HG03469 (cell line): ENCODE data around the gene CRLF1.

Source experiments
- ATAC-seq: cut with Tn5 transposase; IDR thresholded peaks from one replicate; pipeline ENCODE4 v1.9.1; 2021; ENCODE audit warnings: mild to moderate bottlenecking, moderate library complexity, moderate number of reproducible peaks; ENCODE audit not compliant: unreplicated experiment

CRLF1 gene

DNA sequence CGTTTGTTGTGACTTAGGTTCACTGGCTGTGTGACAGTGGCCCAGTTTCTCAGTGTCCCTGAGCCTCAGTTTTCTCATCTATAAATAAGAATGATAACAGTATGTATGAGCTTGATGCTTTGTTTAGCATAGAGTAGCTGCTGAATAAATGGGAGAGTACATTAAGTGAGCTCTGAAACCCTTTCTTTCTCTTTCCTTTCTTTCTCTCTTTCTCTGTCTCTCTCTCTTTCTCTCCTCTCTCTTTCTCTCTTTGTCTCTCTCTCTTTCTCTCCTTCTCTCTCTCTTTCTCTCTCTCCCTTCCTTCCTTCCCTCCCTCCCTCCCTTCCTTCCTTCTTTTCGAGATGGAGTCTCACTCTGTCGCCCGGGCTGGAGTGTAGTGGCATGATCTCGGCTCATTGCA, 46.9 kb downstream of the CRLF1 start:
- no peak for ATAC-seq

DNA sequence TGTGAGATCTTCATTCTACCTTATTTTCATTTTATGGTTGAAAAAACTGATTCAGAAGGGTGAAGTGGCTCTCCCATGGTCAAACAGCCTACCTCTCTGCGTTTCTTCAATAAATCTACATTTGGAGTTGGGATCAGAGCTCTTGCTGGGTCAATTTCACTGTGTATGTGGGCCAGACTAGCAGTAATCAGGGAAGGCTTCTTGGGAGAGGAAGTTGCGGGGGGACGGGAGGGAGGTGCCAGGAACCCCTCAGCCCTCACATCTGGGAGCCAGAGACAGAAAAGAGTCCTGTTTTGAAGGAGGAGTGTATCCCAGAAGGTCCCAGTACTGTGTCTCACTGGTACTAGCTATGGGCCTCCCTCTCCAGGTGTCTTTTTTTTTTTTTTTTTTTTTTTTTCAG, 48.0 kb downstream of the CRLF1 start:
- no peak for ATAC-seq

DNA sequence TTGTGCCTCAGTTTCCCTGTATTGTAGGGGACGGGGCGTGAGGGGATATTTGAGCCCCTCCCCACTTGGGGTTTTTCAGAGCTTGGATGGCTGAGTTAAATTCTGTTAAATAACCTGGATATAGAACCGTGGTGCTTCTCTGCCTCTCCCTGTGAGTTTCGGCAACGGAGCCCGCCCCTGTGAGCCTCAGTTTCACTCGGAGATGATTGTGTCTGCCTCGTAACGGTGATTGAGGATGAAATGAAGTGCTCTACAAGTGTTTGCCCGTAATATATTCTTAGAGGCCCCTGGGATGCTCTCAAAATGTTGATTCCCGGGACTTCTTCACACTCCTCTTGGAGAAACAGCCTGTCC, 48.4 kb downstream of the CRLF1 start:
- peak; percentile 8 for ATAC-seq

DNA sequence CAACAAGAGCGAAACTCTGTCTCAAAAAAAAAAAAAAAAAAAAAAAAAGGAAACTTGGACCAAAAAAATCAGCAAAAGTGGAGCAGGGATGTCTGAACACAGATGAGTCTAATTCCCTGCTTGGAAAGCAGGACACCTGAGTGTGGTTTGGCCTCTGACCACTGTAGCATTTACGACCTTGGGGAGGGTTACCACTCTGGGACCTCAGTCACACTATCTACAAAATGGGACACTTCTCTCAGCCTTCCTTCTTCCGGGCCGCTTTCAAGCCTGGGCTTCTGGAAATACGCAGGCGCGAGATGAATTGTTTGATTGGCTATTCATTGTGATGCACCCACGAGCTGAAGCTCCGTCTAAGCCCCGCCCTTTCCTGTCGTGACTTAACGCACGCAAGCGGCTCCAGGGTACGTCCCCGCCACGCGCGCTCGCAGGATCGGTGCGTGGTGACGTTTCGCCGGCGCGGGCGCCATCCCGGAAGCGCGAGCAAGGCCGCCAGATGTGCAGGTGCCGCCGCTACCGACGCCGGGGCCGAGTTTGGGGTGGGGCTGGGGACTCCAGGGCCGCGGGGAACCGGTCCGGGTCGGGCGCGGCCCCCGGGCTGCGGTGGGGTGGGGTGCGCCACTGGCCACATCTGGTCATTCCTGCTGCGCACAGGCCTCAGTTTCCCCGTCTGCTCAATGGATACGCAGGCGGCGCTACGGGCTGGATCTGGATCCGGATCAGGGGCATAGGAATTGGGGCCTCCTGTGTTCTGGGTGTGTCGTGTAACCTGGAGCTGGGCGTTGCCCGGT, 49.0 kb downstream of the CRLF1 start, which contains the start of gene KXD1:
KXD1 (plus strand) TSS at position 460 of the 791 bp plus-strand sequence. CDS start 4,187 bp downstream, outside the sequence.
- ATAC-seq: peak; percentile 89

DNA sequence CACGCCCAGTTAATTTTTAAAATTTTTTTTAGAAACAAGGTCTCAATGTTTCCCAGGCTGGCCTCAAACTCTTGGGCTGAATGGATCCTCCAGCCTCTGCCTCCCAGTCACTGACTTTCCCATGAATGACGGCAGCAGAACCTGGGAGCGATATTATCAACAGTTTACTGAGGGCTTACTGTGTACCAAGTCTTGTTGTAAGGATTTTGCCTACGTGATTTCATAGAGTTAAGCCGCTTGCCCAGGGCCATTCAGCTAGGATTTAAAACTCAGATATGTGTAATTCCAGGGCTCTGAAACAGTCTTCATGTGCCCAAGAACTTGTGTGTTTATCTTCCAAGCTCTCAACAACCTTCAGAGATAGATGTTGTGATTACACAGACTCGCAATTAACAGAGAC, 55.0 kb downstream of the CRLF1 start:
- no peak for ATAC-seq

DNA sequence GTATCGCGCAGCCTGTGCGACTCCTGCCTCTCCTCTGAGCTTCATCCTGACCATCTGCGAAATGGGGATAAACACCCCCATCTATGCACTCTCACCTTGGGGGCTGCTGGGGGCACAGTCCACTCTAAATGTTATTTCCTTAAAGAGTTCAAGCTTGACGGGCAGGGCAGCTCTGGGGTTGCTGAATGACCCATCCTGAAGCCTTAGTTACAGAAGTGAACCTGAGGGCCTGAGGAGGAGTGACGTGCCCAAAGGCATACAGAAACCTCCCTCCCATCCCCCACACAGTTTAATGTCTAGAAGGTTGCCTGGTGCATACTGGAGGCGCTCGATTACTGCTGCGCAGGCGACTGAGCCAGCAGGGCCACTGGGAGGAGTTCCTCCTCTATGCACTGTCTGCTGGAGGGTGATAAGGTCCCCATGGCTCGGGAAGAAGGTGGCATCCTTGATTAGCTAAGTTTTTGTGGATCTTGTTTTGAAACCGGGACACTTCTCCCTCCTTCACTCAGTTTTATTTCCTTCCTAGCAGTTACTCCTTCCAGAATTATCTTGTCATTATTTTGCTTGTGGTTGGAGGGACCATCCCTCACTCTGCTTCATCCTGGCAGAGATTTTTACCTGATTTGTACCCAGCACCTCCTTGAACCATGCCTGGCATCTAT, 62.7 kb downstream of the CRLF1 start:
- ATAC-seq: peak; percentile 69
